ENCODE results near the gene FAIM2.
A peak's percentile ranks its signal among the peaks of the same experiment; 100 is the strongest.

Gene FAIM2

GRCh38 chr12:49903700-49904423, at the start of gene FAIM2:
FAIM2 (minus strand) TSS chr12:49903900; CDS start chr12:49903792, 108 bp downstream.
- ChIA-PET CTCF (interaction anchor here (2.3 kb wide), 1 partner anchor 42 kb away, joined by 8 read pairs; no protein-coding TSS in a partner anchor), POLR2A (no interaction called here)
- peak within 1 kb of the TSS; percentile 49 for H3K4me3 ChIP-seq (ENCODE audit: low read depth, low read length)
- no peak for TF ChIP-seq CTCF (IDR thresholded peaks at IDR 0.05; ENCODE audit: insufficient read depth, low read length, missing control alignments)
- DNase-seq (ENCODE audit: low read depth, low spot score), result no peak

GRCh38 chr12:49953151-49953550, 49.5 kb upstream of the FAIM2 start:
- DNase-seq (ENCODE audit: low read depth, low spot score), result no peak
- POLR2A ChIA-PET, result no interaction called here
- TF ChIP-seq CTCF (IDR thresholded peaks at IDR 0.05; ENCODE audit: insufficient read depth, low read length, missing control alignments), result no peak
- H3K4me3 ChIP-seq (ENCODE audit: low read depth, low read length), result no peak overlapping the region
- CTCF ChIA-PET, result interaction anchor here (0.8 to 11.1 kb wide), 6 partner anchors 7 to 117 kb away, joined by 3 to 122 read pairs (median 8); no protein-coding TSS in a partner anchor

GRCh38 chr12:49952391-49953055, 48.8 kb upstream of the FAIM2 start:
- no peak overlapping the region for H3K4me3 ChIP-seq (ENCODE audit: low read depth, low read length)
- ChIA-PET POLR2A (no interaction called here), CTCF (interaction anchor here (1.1 to 11.1 kb wide), 6 partner anchors 6 to 117 kb away, joined by 3 to 122 read pairs (median 8); no protein-coding TSS in a partner anchor)
- DNase-seq (ENCODE audit: low read depth, low spot score), result no peak
- TF ChIP-seq CTCF (IDR thresholded peaks at IDR 0.05; ENCODE audit: insufficient read depth, low read length, missing control alignments), result no peak

GRCh38 chr12:49951411-49952240, 47.9 kb upstream of the FAIM2 start:
- DNase-seq (ENCODE audit: low read depth, low spot score), result no peak
- no peak overlapping the region for H3K4me3 ChIP-seq (ENCODE audit: low read depth, low read length)
- POLR2A ChIA-PET, result no interaction called here
- CTCF ChIA-PET, result interaction anchor here (1.0 to 4.0 kb wide), 3 partner anchors 14 to 118 kb away, joined by 3 to 10 read pairs (median 4); no protein-coding TSS in a partner anchor
- no peak for TF ChIP-seq CTCF (IDR thresholded peaks at IDR 0.05; ENCODE audit: insufficient read depth, low read length, missing control alignments)

- ChIA-PET CTCF (interaction anchor here (1.5 to 6.7 kb wide), 3 partner anchors 10 to 18 kb away, joined by 3 to 173 read pairs (median 95); no protein-coding TSS in a partner anchor), POLR2A (interaction anchor here (0.6 kb wide), 1 partner anchor 178 kb away, joined by 3 read pairs; no protein-coding TSS in a partner anchor)
- no peak for TF ChIP-seq CTCF (IDR thresholded peaks at IDR 0.05; ENCODE audit: insufficient read depth, low read length, missing control alignments)
- no peak for DNase-seq (ENCODE audit: low read depth, low spot score)
- no peak within 1 kb of the TSS for H3K4me3 ChIP-seq (ENCODE audit: low read depth, low read length)
These were observed 46.9 kb upstream of the FAIM2 start, which contains the start of gene AQP2 for GRCh38 chr12:49950273-49951251. AQP2 (plus strand) TSS chr12:49950737; CDS start chr12:49950831, 94 bp downstream.

All from AG04449 (cell line).